GM12878 (cell line): Measurements from ENCODE around the gene SLC39A11. TPM values are rescaled to one million over a fixed set of nuclear protein-coding genes. Genes with fewer than 3 reads are reported as not detected.

Experiments
- ATAC-seq: fragments of 200-7000 bp; cut with Tn5 transposase; 3 replicates; pipeline ENCODE4 v1.9.1; 2020; ENCODE audit warnings: mild to moderate bottlenecking, moderate library complexity
- BruUV-seq: library from RNA; stranded (reverse); fragments of 400-500 nt; replicated peaks from 2 replicates; lab custom pipeline; 2021; lab: Mats Ljungman, UMichigan
- CTCF ChIA-PET: fragments of 300-600 bp; sonication (Branson Sonifier 250); formaldehyde crosslinking; extraction: SDS; loops from one replicate; lab custom pipeline; 2021; ENCODE audit warnings: inconsistent platforms; lab: Yijun Ruan, JAX
- POLR2A ChIA-PET: fragments of 350-600 bp; formaldehyde crosslinking; extraction: SDS; loops from one replicate; lab custom pipeline; 2021; ENCODE audit warnings: inconsistent platforms; lab: Charles Lee
- RAD21 ChIA-PET: fragments of 300-600 bp; sonication (Branson Sonifier 250); formaldehyde crosslinking; loops from one replicate; lab custom pipeline; 2023; ENCODE audit warnings: antibody characterized with exemption; ENCODE audit not compliant: unreplicated experiment; lab: Charles Lee
- SMC1A ChIA-PET: fragments of 300-600 bp; sonication (Branson Sonifier 250); formaldehyde crosslinking; loops from one replicate; lab custom pipeline; 2023; ENCODE audit not compliant: unreplicated experiment, uncharacterized antibody; lab: Charles Lee
- DNase-seq: peaks from one replicate; pipeline ENCODE4 v3.0.0-alpha.2; 2011; ENCODE audit warnings: low read depth, low spot score
- FAIRE-seq: peaks from 3 replicates; lab custom pipeline; 2011; peaks lifted over from hg19 to GRCh38; lab: Jason Lieb, UNC
- H2AFZ ChIP-seq: 2 replicates; pipeline ENCODE4 v1.6.0; 2011; ENCODE audit warnings: low read depth, low read length, control low read depth; ENCODE audit not compliant: control insufficient read depth
- H3K27ac ChIP-seq: 2 replicates; pipeline ENCODE4 v1.5.1; 2011; ENCODE audit warnings: control low read depth; ENCODE audit not compliant: control insufficient read depth, insufficient read depth
- H3K27me3 ChIP-seq, 2 experiments: replicated peaks in 1 of 2; 2 replicates each; pipeline versions ENCODE4 v1.6.0 to v1.6.1; 2011; ENCODE audit warnings: low read length in 1 of 2; ENCODE audit not compliant: control insufficient read depth in 2 of 2, insufficient read depth in 2 of 2
- H3K36me3 ChIP-seq, 2 experiments: 2 replicates each; pipeline ENCODE4 v1.5.1; 2011; ENCODE audit warnings: low read length in 1 of 2; ENCODE audit not compliant: control insufficient read depth in 2 of 2, insufficient read depth in 2 of 2
- H3K4me1 ChIP-seq: 2 replicates; pipeline ENCODE4 v1.6.1; 2011; ENCODE audit warnings: mild to moderate bottlenecking, low read length, moderate library complexity, mixed read lengths; ENCODE audit not compliant: control insufficient read depth, insufficient read depth
- H3K4me2 ChIP-seq: 2 replicates; pipeline ENCODE4 v1.6.0; 2011; ENCODE audit warnings: control low read depth; ENCODE audit not compliant: control insufficient read depth, insufficient read depth
- H3K4me3 ChIP-seq: fragments of 200-600 bp; sonication (generic); 2 replicates; pipeline ENCODE4 v1.5.1; 2016
- H3K79me2 ChIP-seq: 2 replicates; pipeline ENCODE4 v1.6.0; 2011; ENCODE audit warnings: low read length; ENCODE audit not compliant: control insufficient read depth, insufficient read depth
- H3K9ac ChIP-seq: 2 replicates; pipeline ENCODE4 v1.8.0; 2011; ENCODE audit warnings: low read length, control low read depth, mixed read lengths; ENCODE audit not compliant: control insufficient read depth, insufficient read depth
- H3K9me3 ChIP-seq: replicated peaks from 3 replicates; pipeline ENCODE4 v1.5.1; 2011; ENCODE audit warnings: mild to moderate bottlenecking, low read length; ENCODE audit not compliant: control insufficient read depth, insufficient read depth
- H4K20me1 ChIP-seq: 2 replicates; pipeline ENCODE4 v1.6.0; 2011; ENCODE audit not compliant: control insufficient read depth, insufficient read depth
- FOXK2 ChIP-seq: fragments of 450-650 bp; IDR thresholded peaks from 2 replicates; pipeline ENCODE4 v1.6.1; 2017; ENCODE audit warnings: mild to moderate bottlenecking, moderate library complexity
- IKZF2 ChIP-seq, 2 experiments: fragments of 450-650 bp; IDR thresholded peaks; 2 replicates each; pipeline ENCODE4 v1.6.1; 2017; ENCODE audit warnings: mild to moderate bottlenecking in 2 of 2, moderate library complexity in 2 of 2
- KLF5 ChIP-seq: fragments of 450-650 bp; IDR thresholded peaks from 2 replicates; pipeline ENCODE4 v1.6.1; 2014; ENCODE audit warnings: mild to moderate bottlenecking; ENCODE audit not compliant: partially characterized antibody
- SUZ12 ChIP-seq: fragments of 200-600 bp; sonication (generic); IDR thresholded peaks from one replicate; pipeline ENCODE4 v1.6.1; 2018; ENCODE audit warnings: antibody characterized with exemption, mild to moderate bottlenecking; ENCODE audit not compliant: unreplicated experiment
- TAF1 ChIP-seq: IDR thresholded peaks from 2 replicates; pipeline ENCODE4 v1.6.1; 2011; ENCODE audit warnings: mild to moderate bottlenecking, low read depth, low read length, borderline replicate concordance
- ZNF274 ChIP-seq: IDR thresholded peaks from one replicate; pipeline ENCODE4 v1.8.0; 2011; ENCODE audit not compliant: insufficient read length, insufficient read depth
- WGBS: methylation state at CpG from one replicate; pipeline ENCODE4 v1.1.6; 2016; ENCODE audit warnings: low lambda C conversion rate; ENCODE audit not compliant: insufficient replicate concordance, insufficient coverage; ENCODE audit errors: missing lambda C conversion rate; 5-methylcytosine and 5-hydroxymethylcytosine counted together
- in situ Hi-C: fragments of 300-500 bp; cut with MboI; formaldehyde crosslinking; loops from 9 replicates; pipeline ENCODE4 v1.14.3; 2018; ENCODE audit warnings: mixed read lengths
- intact Hi-C: fragments of 100-400 bp; cut with micrococcal nuclease; formaldehyde crosslinking; loops from one replicate; pipeline ENCODE4 v1.14.2; 2022; ENCODE audit not compliant: unreplicated experiment
- polyA plus RNA-seq, 11 experiments: library from polyadenylated mRNA; depleted of rRNA in 4 of 11; unstranded in 6 of 11; stranded (reverse) in 5 of 11; fragments of >200 nt; fragmentation: Nextera tagmentation in 4 of 11; fragmentation: Illumina TruSeq in 1 of 11; extraction: Ambion mirVana in 4 of 11; extraction: Trizol in 1 of 11; gene quantifications; 1 replicate in 1 of 11; 2 replicates in 10 of 11; pipeline versions ENCODE4 v1.2.1 to v1.2.3, GENCODE V29; 2011 to 2016; ENCODE audit warnings: inconsistent platforms in 2 of 11, missing spikeins in 2 of 11, low read depth in 1 of 11
- total RNA-seq, 4 experiments: library from RNA; depleted of rRNA in 3 of 4; stranded (reverse); fragments of >200 nt in 3 of 4; fragmentation: Illumina TruSeq in 1 of 4; extraction: Trizol in 1 of 4; gene quantifications; 2 replicates each; pipeline versions ENCODE4 v1.2.1 to v1.2.3, GENCODE V29; 2013 to 2021
- TF ChIP-seq, protein P1 (sequence below): fragments of 450-650 bp; IDR thresholded peaks from 2 replicates; pipeline ENCODE4 v1.6.1; 2016; ENCODE audit warnings: mild to moderate bottlenecking
- TF ChIP-seq, protein P2 (sequence below): fragments of 450-650 bp; formaldehyde crosslinking; IDR thresholded peaks from 2 replicates; pipeline ENCODE4 v1.4.0; 2020; ENCODE audit warnings: mild to moderate bottlenecking, moderate library complexity

Gene SLC39A11
- total and polyA plus RNA-seq, 10 of the 15 experiments (the other 5 are each of a cell fraction or from before 2014, with no cell fraction given): 8.6 to 23.8 (median 14.0) TPM

DNA sequence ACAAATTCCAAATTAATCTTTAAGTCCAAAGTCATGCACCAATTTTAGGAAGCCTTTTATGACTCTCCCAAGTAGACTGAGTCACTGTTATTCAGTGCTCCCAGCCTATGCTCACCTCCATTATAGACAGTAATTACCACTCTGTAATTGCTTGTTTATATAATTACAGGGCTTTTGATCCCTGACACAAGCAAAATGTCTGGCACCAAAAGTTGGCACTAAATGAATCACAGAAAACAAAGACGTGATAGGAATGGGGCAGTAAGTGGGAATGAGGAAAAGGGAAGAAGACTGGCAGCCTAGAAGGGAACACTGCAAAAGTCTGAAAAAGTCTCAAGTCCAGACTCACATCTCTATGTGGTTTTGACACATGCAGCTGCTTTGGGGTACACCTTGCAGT lies 94.1 kb downstream of the SLC39A11 start:
- TF ChIP-seq, protein P1, sequence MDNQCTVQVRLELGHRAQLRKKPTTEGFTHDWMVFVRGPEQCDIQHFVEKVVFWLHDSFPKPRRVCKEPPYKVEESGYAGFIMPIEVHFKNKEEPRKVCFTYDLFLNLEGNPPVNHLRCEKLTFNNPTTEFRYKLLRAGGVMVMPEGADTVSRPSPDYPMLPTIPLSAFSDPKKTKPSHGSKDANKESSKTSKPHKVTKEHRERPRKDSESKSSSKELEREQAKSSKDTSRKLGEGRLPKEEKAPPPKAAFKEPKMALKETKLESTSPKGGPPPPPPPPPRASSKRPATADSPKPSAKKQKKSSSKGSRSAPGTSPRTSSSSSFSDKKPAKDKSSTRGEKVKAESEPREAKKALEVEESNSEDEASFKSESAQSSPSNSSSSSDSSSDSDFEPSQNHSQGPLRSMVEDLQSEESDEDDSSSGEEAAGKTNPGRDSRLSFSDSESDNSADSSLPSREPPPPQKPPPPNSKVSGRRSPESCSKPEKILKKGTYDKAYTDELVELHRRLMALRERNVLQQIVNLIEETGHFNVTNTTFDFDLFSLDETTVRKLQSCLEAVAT: no peak
- TF ChIP-seq TAF1 (no peak), KLF5 (no peak)
- TF ChIP-seq, all 136 proteins: peak for 0
- Histone ChIP-seq H3K9me3 (no peaks in the 10 kb centered on the region; the same call in 1 of the 3 replicates), H3K4me3 (no peak overlapping the region), H4K20me1 (no peaks in the 10 kb centered on the region), H3K4me1 (no peaks in the 10 kb centered on the region), H3K9ac (no peak overlapping the region), H3K4me2 (no peak overlapping the region), H3K36me3 (no peaks in the 10 kb centered on the region), H3K79me2 (no peaks in the 10 kb centered on the region), H3K27ac (no peak overlapping the region), H2AFZ (no peak overlapping the region), H3K27me3 (no peaks in the 10 kb centered on the region)
- ATAC-seq: no peak
- intact Hi-C loops: no loop called here
- POLR2A ChIA-PET: no interaction called here
- DNase-seq: no peak
- 100% methylated on average over 1 of the region's 1 CpG for WGBS
- FAIRE-seq: no peak
- RAD21 ChIA-PET: no interaction called here
- CTCF ChIA-PET: no interaction called here
- SMC1A ChIA-PET: no interaction called here
- in situ Hi-C loops: no loop called here
- BruUV-seq: no TSS peak

DNA sequence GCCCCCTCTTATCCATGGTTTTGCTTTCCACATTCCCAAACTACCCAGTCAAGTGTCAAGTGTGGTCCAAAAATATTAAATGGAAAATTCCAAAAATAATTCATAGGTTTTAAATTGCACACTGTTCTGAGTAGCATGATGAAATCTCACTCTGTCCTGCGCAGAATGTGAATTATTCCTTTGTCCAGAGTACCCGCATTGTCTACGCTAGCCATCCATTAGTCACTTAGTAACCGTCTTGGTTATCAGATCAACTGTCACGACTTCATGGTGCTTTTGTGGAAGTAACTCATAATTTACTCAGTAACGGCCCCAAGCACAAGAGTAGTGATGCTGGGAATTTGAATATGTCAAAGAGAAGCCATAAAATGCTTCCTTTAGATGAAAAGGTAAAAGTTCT lies 94.9 kb downstream of the SLC39A11 start:
- ChIA-PET POLR2A (no interaction called here), RAD21 (no interaction called here), SMC1A (no interaction called here), CTCF (no interaction called here)
- 96% methylated on average over 6 of the region's 6 CpGs for WGBS
- no TSS peak for BruUV-seq
- no peaks in the 10 kb centered on the region for H3K36me3 ChIP-seq
- in situ Hi-C loops (no loop called here), intact Hi-C loops (no loop called here)
- H3K79me2 ChIP-seq: no peaks in the 10 kb centered on the region
- FAIRE-seq: no peak
- H2AFZ ChIP-seq: no peak overlapping the region
- H3K4me2 ChIP-seq: no peak overlapping the region
- DNase-seq: no peak
- no peak for ATAC-seq
- no peaks in the 10 kb centered on the region for H3K27me3 ChIP-seq
- no peak overlapping the region for H3K9ac ChIP-seq
- no peak overlapping the region for H3K4me3 ChIP-seq
- H3K4me1 ChIP-seq: no peaks in the 10 kb centered on the region
- no peak for TF ChIP-seq IKZF2 (IDR thresholded peaks at IDR 0.05)
- TF ChIP-seq ZNF274: no peak
- TF ChIP-seq, protein P2, sequence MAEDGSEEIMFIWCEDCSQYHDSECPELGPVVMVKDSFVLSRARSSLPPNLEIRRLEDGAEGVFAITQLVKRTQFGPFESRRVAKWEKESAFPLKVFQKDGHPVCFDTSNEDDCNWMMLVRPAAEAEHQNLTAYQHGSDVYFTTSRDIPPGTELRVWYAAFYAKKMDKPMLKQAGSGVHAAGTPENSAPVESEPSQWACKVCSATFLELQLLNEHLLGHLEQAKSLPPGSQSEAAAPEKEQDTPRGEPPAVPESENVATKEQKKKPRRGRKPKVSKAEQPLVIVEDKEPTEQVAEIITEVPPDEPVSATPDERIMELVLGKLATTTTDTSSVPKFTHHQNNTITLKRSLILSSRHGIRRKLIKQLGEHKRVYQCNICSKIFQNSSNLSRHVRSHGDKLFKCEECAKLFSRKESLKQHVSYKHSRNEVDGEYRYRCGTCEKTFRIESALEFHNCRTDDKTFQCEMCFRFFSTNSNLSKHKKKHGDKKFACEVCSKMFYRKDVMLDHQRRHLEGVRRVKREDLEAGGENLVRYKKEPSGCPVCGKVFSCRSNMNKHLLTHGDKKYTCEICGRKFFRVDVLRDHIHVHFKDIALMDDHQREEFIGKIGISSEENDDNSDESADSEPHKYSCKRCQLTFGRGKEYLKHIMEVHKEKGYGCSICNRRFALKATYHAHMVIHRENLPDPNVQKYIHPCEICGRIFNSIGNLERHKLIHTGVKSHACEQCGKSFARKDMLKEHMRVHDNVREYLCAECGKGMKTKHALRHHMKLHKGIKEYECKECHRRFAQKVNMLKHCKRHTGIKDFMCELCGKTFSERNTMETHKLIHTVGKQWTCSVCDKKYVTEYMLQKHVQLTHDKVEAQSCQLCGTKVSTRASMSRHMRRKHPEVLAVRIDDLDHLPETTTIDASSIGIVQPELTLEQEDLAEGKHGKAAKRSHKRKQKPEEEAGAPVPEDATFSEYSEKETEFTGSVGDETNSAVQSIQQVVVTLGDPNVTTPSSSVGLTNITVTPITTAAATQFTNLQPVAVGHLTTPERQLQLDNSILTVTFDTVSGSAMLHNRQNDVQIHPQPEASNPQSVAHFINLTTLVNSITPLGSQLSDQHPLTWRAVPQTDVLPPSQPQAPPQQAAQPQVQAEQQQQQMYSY (CRISPR knock-in tag): no peak
- no peak for TF ChIP-seq FOXK2
- no peak for TF ChIP-seq SUZ12
- no peak overlapping the region for H3K27ac ChIP-seq
- H3K9me3 ChIP-seq: no peaks in the 10 kb centered on the region; the same call in 1 of the 3 replicates
- H4K20me1 ChIP-seq: no peaks in the 10 kb centered on the region
